ENCODE data around the gene TCF21. TPM values are rescaled to one million over a fixed set of nuclear protein-coding genes. Genes with fewer than 3 reads are reported as not detected.

TCF21 gene
- total and polyA plus RNA-seq, 2 of the 13 experiments (the other 11 are each of a cell fraction or from before 2014, with no cell fraction given): not detected

DNA sequence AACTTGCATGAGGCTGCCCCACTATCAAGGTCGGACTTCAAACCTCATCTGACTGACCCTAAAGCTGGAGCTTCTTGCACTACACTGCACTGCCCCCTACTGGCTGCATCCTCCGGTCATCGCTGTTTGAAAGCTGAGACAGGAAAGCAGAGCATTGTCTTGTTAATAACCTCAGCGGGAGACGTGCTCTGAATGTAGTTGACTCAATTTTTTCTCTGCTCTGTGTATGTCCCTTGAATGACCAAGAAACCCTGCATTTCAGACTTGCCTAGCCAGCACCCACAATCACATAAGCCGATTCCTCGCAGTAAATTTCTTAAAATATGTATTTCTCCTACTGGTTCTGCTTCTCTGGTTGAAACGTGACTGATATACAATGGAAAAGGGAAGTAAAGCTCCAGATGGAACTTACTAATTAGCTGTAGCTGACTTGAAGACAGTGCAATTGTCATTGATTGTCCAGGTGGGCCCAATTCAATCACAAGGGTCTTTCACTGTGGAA lies 27.8 kb downstream of the TCF21 start (continued):
- TF ChIP-seq THAP8 (CRISPR knock-in tag; IDR thresholded peaks at IDR 0.05; ENCODE audit: borderline replicate concordance) (no peak), NFKB2 (CRISPR knock-in tag; IDR thresholded peaks at IDR 0.05; ENCODE audit: borderline replicate concordance) (no peak), ZNF335 (CRISPR knock-in tag; IDR thresholded peaks at IDR 0.05) (peak; percentile 58; the same call in 1 of the 2 replicates), KDM2A (CRISPR knock-in tag; IDR thresholded peaks at IDR 0.05; ENCODE audit: borderline replicate concordance, low read depth) (peak; percentile 44; the same call in 1 of the 2 replicates), ZSCAN31 (CRISPR knock-in tag; IDR thresholded peaks at IDR 0.05; ENCODE audit: low read depth) (no peak), NR0B2 (CRISPR knock-in tag; IDR thresholded peaks at IDR 0.05) (no peak), MTF2 (CRISPR knock-in tag; IDR thresholded peaks at IDR 0.05; ENCODE audit: borderline replicate concordance) (0 out of 2 replicates have a peak, but pooled peaks have one; percentile 80), ZBTB4 (CRISPR knock-in tag; IDR thresholded peaks at IDR 0.05; ENCODE audit: borderline replicate concordance) (no peak), STAG1 (CRISPR knock-in tag; IDR thresholded peaks at IDR 0.05) (peak; percentile 88), ZNF615 (CRISPR knock-in tag; IDR thresholded peaks at IDR 0.05; ENCODE audit: borderline replicate concordance) (no peak), TBX2 (CRISPR knock-in tag; IDR thresholded peaks at IDR 0.05; ENCODE audit: borderline replicate concordance) (no peak), MXI1 (IDR thresholded peaks at IDR 0.05; ENCODE audit: borderline replicate concordance, low read depth, low read length) (no peak), PHF20 (CRISPR knock-in tag; IDR thresholded peaks at IDR 0.05) (no peak), ZNF513 (CRISPR knock-in tag; conservative IDR thresholded peaks at IDR 0.05) (no peak), E2F2 (CRISPR knock-in tag; IDR thresholded peaks at IDR 0.05; ENCODE audit: borderline replicate concordance) (no peak), SMARCE1 (IDR thresholded peaks at IDR 0.05; ENCODE audit: borderline replicate concordance) (no peak)
- TF ChIP-seq, protein P1, sequence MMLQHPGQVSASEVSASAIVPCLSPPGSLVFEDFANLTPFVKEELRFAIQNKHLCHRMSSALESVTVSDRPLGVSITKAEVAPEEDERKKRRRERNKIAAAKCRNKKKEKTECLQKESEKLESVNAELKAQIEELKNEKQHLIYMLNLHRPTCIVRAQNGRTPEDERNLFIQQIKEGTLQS (CRISPR knock-in tag; IDR thresholded peaks at IDR 0.05): no peak
